Psoas muscle (tissue), 8 donors: Measurements from ENCODE around the gene PLEKHM2. TPM values are rescaled to one million over a fixed set of nuclear protein-coding genes. Genes with fewer than 3 reads are reported as not detected.
A peak's percentile ranks its signal among the peaks of the same experiment; 100 is the strongest.

ENCODE experiments used
- ATAC-seq, 4 donors: fragments of 200-7000 bp; cut with Tn5 transposase; one replicate each; pipeline ENCODE4 v1.9.1; 2020; ENCODE audit warnings: moderate library complexity in 3 of 4, mild to moderate bottlenecking in 2 of 4
- DNase-seq, 2 donors: peaks; one replicate each; pipeline ENCODE4 v3.0.0-alpha.2; 2020
- H3K27ac ChIP-seq: fragments of 200-600 bp; one replicate; pipeline ENCODE4 v1.8.0; 2022
- H3K27me3 ChIP-seq, 3 donors: fragments of 200-600 bp in 1 of 3; one replicate each; pipeline versions ENCODE4 v1.6.1 to v1.8.0; 2013 to 2022; ENCODE audit warnings: low read length in 2 of 3, mild to moderate bottlenecking in 2 of 3, moderate library complexity in 1 of 3; ENCODE audit not compliant: insufficient read depth in 3 of 3
- H3K36me3 ChIP-seq, 2 donors: fragments of 200-600 bp in 1 of 2; one replicate each; pipeline versions ENCODE4 v1.6.1 to v1.8.0; 2013 to 2022; ENCODE audit warnings: low read depth in 1 of 2, mild to moderate bottlenecking in 1 of 2, moderate library complexity in 1 of 2; ENCODE audit not compliant: insufficient read depth in 1 of 2
- H3K4me1 ChIP-seq: fragments of 200-600 bp; one replicate; pipeline ENCODE4 v1.8.0; 2022
- H3K4me3 ChIP-seq: fragments of 200-600 bp; one replicate; pipeline ENCODE4 v1.8.0; 2022; ENCODE audit warnings: mild to moderate bottlenecking
- H3K9me3 ChIP-seq: fragments of 200-600 bp; one replicate; pipeline ENCODE4 v1.8.0; 2022
- WGBS, 3 donors: extraction: QIAGEN DNeasy Blood & Tissue Kit; methylation state at CpG; one replicate each; pipeline versions ENCODE4 v1.1.6 to v1.1.7; 2013; 5-methylcytosine and 5-hydroxymethylcytosine counted together
- intact Hi-C, 2 donors: fragments of 100-400 bp; cut with DNase I; formaldehyde crosslinking; loops; one replicate each; pipeline versions ENCODE4 v1.11.0 to v1.14.2; 2022
- polyA plus RNA-seq, 3 donors: library from polyadenylated mRNA; stranded (reverse); fragments of 200-250 nt; gene quantifications; one replicate each; pipeline ENCODE4 v1.2.3, GENCODE V29; 2013
- total RNA-seq, 4 donors: library from RNA; stranded (reverse); fragmentation: NEBNext Ultra II Directional in 2 of 4; extraction: Animal tissue kit (Norgen Biotek cat#: 25700) in 2 of 4; gene quantifications; one replicate each; pipeline versions ENCODE4 v1.2.1 to v1.2.4, GENCODE V29; 2021 to 2023
- TF ChIP-seq, protein P1 (sequence below): fragments of 200-600 bp; IDR thresholded peaks from one replicate; pipeline ENCODE4 v1.8.0; 2022; ENCODE audit warnings: antibody characterized with exemption
- donor health status: healthy with polysubstance abuse.
- donor health status: DM: no; HTN: no; CAD: no; lungs with moderate emphysema.
- donor health status: Bipolar disorder and iron deficiency.
- donor health status: healthy.
- donor health status: DM: yes; HTN: yes; CAD: no.
- donor health status: DM: no; HTN: no; CAD: no.
- donor health status: DM: no; HTN: no; CAD: no.
- donor health status: DM: yes; HTN: yes; CAD: no.

Gene PLEKHM2
- total and polyA plus RNA-seq, 7 donors: 78.1 to 177 (median 148) TPM

DNA sequence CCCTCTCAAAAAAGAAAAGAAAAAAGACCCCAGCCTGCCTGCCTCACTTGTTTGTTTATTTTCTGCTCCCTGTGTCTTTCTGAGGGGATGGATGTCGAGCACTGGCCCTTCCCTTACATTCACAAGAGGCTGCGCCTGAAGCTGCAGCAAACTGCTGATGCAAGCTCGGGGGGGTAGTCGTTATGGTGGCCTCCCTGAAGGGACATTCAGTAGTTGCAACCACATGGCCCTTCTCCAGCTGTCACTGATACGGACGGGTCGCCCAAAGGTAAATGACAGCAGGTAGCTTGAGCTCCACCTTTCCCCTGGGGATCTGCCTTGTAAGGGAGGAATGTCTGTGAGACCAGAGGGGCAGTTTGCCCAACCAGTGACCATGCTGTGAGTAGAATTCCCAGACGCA is 17.7 kb downstream of the PLEKHM2 start:
- Histone ChIP-seq H3K36me3 (peaks cover 4 to 8% of the 10 kb centered on the region in 2 donors), H3K4me1 (peaks cover 59% of the 10 kb centered on the region), H3K4me3 (no peak overlapping the region), H3K27me3 (no peaks in the 10 kb centered on the region), H3K27ac (peak overlapping the region; percentile 94), H3K9me3 (no peaks in the 10 kb centered on the region)
- TF ChIP-seq, protein P1, sequence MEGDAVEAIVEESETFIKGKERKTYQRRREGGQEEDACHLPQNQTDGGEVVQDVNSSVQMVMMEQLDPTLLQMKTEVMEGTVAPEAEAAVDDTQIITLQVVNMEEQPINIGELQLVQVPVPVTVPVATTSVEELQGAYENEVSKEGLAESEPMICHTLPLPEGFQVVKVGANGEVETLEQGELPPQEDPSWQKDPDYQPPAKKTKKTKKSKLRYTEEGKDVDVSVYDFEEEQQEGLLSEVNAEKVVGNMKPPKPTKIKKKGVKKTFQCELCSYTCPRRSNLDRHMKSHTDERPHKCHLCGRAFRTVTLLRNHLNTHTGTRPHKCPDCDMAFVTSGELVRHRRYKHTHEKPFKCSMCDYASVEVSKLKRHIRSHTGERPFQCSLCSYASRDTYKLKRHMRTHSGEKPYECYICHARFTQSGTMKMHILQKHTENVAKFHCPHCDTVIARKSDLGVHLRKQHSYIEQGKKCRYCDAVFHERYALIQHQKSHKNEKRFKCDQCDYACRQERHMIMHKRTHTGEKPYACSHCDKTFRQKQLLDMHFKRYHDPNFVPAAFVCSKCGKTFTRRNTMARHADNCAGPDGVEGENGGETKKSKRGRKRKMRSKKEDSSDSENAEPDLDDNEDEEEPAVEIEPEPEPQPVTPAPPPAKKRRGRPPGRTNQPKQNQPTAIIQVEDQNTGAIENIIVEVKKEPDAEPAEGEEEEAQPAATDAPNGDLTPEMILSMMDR: no peak
- ATAC-seq (no peak), DNase-seq (no peak)
- intact Hi-C loops: no loop called here
- WGBS, 3 donors: 85 to 90% (median 88%) methylated on average over 8 of the region's 8 CpGs

DNA sequence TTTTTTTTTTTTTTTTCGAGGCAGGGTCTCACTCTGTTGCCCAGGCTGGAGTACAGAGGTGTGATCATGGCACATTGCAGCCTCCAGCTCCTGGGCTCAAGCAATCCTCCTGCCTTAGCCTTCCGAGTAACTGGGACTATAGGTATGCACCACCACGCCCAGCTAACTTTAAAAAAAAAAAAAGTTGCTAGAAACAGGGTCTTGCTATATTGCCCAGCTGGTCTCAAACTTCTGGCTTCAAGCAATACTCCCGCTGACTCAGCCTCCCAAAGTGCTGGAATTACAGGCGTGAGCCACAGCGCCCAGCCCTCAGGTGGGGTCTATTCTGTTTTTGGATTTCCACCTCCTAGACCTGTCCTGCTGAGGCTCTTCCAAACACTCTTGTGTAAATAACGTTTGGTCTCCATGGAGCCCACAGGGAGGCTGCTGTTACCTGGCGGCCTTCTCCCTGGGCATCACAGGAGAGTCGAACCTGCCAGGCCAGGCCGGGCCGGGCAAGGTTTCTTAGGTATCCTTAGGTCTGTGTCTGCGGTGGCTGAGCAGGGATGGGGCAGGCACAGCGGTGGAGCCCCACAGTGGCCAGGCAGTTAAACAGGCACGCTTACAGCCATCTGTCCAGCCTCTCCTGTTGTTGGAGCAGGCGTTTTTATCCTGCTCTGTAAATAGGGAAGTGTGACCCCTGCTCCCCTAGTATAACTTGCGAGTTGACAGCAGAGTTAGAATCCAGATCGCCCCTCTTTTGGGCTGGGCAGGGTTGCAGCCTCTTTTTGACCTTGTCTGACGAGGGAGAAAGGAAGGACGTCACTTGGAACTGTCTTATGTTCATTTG is 18.8 kb downstream of the PLEKHM2 start:
- intact Hi-C loops: no loop called here
- Histone ChIP-seq H3K36me3 (peaks cover 0 to 8% of the 10 kb centered on the region in 2 donors), H3K4me3 (peak overlapping the region; percentile 5), H3K9me3 (no peaks in the 10 kb centered on the region), H3K4me1 (peaks cover 66% of the 10 kb centered on the region), H3K27ac (peak overlapping the region; percentile 94), H3K27me3 (no peaks in the 10 kb centered on the region)
- ATAC-seq (peak; percentile 57 to 63 (median 60)), DNase-seq (no peak)
- TF ChIP-seq, protein P1: peak; percentile 36
- 54 to 74% (median 59%) methylated on average over 18 to 19 of the region's 19 CpGs for WGBS, 3 donors

DNA sequence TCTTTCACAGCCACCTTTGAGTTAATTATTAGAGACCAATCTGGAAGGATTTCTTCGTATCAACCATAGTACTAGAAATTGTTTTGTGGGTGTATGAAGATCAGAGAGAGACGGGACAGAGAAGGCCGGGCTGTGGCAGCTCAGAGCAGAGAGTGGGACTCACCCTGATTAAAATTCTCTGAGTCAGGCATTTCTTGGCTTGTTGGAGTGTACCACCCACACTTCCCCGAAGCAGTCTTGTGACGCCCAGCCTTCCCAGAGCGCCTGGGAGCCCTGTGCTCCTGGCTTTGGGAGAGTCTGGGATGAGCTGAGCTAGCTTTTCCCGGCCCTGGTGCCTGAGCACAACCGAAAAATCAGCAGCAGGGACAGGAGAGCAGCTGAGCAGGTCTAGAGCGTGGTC is 19.4 kb downstream of the PLEKHM2 start:
- DNase-seq: peak; percentile 82 to 83
- Histone ChIP-seq H3K27me3 (no peaks in the 10 kb centered on the region), H3K36me3 (peaks cover 0 to 8% of the 10 kb centered on the region in 2 donors), H3K9me3 (no peaks in the 10 kb centered on the region), H3K4me3 (peak overlapping the region; percentile 5), H3K4me1 (peaks cover 72% of the 10 kb centered on the region), H3K27ac (peak overlapping the region; percentile 94)
- WGBS, 3 donors: 18 to 47% (median 20%) methylated on average over 9 of the region's 9 CpGs
- intact Hi-C loops: no loop called here
- TF ChIP-seq, protein P1: no peak
- peak; percentile 50 to 80 (median 69) for ATAC-seq

DNA sequence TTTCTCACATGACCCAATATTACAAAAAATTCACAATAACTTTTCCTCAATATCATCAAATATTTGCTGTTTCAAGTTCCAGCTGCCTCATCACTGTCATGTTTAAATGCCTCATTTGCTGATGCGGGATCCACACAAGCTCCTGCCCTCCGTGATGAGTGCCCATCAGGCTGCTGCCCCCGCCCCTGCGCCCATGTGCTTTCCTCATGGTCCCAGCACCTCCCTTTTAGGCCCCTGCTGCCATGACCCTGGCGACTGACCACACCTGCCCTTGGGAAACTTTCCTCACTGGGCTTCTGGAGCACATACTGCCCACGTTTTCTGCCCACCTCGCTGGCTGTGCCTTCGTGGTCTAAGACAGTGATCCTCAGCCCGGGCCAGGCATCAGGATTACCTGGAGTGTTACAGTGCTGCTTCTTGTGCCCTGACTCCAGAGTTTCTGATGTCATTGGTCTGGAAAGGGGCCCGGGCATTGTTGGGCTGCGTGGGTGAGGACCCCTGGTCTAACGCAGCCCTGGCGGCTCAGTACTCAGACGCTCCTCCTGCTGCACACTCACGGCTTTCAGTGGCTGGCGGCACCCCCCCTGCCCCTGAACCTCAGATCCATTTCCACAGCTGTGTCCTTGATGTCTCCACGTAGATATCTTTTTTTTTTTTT is 20.5 kb downstream of the PLEKHM2 start:
- no peak overlapping the region for H3K4me3 ChIP-seq
- no peak for DNase-seq
- ATAC-seq: no peak
- intact Hi-C loops: no loop called here
- peaks cover 82% of the 10 kb centered on the region for H3K4me1 ChIP-seq
- no peaks in the 10 kb centered on the region for H3K27me3 ChIP-seq
- H3K27ac ChIP-seq: peak overlapping the region; percentile 94
- no peaks in the 10 kb centered on the region for H3K9me3 ChIP-seq
- peaks cover 0 to 8% of the 10 kb centered on the region in 2 donors for H3K36me3 ChIP-seq
- WGBS, 3 donors: 70 to 85% (median 81%) methylated on average over 17 of the region's 17 CpGs
- TF ChIP-seq, protein P1: no peak
